Measurements from ENCODE around the gene PBX3. TPM values are rescaled to one million over a fixed set of nuclear protein-coding genes. Genes with fewer than 3 reads are reported as not detected.

PBX3 gene
- polyA plus RNA-seq (ENCODE audit: insufficient read length) = 11.2 TPM

- DNase-seq (ENCODE audit: low read depth) = no peak
Observed at GRCh38 chr9:125747053-125747764, at the start of gene PBX3. TSS of gene PBX3 (plus strand) at chr9:125747373.

GRCh38 chr9:125699870-125700269 is 47.3 kb upstream of the PBX3 start:
- DNase-seq (ENCODE audit: low read depth) = no peak

DNA sequence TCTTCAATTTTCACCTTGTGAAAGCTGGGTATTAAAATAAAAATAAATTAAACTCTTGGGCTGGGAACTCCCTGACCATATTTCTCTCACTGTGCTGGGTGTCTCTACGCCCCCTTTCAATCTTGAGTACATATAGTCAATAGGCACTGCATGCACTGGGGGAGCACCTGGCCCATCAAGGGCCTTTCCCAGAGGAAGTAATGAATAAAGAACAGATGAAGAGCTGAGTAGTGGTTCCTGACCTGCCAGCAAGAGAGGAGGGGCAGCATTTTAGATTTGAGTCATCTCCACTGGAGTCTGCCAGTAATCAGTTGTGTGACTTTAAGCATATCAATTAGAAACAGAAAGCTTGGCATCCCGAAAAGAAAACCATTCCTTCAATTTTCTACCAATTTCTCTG is 46.4 kb upstream of the PBX3 start:
- no peak for DNase-seq (ENCODE audit: low read depth)

- no peak for DNase-seq (ENCODE audit: low read depth)
Observed at GRCh38 chr9:125701351-125701750, 45.8 kb upstream of the PBX3 start.

DNA sequence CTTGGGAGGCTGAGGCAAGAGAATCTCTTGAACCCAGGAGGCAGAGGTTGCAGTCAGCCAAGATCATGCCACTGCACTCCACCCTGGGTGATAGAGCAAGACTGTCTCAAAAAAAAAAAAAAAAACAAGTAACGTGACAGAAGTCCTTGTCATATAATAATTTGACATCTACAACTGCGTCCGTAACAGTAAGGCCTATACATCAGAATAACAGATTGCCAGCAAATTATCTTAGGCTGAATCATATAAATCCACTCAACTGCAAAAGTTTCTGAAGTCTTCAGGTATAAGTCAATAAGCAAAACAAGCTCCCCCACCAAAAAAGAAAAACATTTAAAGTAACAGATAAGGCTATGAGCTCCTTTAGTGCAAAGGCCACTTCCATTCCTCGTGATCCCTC is 43.5 kb upstream of the PBX3 start:
- DNase-seq (ENCODE audit: low read depth) = no peak

- no peak for DNase-seq (ENCODE audit: low read depth)
Observed at GRCh38 chr9:125705893-125706292, 41.3 kb upstream of the PBX3 start.

- peak; percentile 85 for DNase-seq (ENCODE audit: low read depth)
Observed at GRCh38 chr9:125706651-125707471, 40.3 kb upstream of the PBX3 start, which contains the start of gene MAPKAP1. TSS of gene MAPKAP1 (minus strand) at chr9:125707208. CDS start at chr9:125672574, 34,634 bp downstream.

DNA sequence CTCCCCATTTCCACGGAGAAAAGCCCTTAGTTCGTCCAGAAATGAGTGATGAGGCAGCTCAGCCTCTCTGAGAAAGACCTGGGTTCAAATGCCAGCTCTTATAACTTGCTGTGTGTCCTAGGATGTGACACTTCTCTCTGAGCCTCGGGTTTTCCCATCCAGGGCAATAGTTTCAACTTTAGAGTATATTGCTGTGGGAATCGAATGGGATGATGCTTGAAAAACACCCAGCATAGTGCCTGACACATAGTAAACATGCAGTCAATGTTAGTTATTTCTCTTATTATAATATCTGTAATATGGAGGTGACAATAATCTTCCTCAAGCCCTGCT is 39.7 kb upstream of the PBX3 start:
- DNase-seq (ENCODE audit: low read depth) = no peak

GRCh38 chr9:125726456-125727132 is 20.6 kb upstream of the PBX3 start:
- DNase-seq (ENCODE audit: low read depth) = no peak

DNA sequence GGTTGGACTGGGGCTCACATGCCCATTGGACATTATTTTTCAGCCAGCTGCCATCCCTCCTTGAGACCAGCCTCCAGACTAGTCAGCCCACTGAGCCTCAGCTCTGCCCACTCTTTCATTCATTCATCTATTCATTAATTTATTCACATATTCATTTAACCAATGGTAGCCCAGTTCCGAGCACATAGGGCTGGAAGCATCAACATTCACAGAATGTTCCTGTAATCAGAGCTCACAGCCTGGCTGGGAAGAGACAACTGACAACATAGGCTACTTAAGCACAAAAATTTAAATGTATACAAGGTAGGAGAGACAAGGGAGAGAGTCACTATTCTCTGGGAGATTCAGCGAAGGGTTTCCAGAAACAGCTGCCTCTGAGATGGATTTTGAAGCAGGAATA is 17.0 kb upstream of the PBX3 start:
- DNase-seq (ENCODE audit: low read depth) = no peak

- DNase-seq (ENCODE audit: low read depth) = no peak
Observed at GRCh38 chr9:125732562-125732961, 14.6 kb upstream of the PBX3 start.

DNA sequence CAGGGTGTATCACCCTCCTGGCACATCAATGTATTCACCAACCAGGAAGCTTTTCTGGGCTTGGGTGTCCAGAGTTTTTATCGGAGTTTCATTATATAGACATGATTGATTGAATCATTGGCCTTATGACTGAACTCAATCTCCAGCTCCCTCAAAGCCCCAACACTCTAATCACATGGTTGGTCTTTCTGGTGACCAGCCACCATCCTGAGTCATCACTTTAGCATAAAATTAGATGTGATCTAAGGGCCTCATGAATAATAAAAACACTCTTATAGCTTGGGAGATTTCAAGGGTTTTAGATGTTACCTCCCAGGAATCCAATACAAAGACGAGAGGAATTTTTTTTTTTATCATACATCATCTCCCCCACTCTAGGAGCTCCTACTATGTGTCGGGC is 7.7 kb upstream of the PBX3 start:
- no peak for DNase-seq (ENCODE audit: low read depth)

DNA sequence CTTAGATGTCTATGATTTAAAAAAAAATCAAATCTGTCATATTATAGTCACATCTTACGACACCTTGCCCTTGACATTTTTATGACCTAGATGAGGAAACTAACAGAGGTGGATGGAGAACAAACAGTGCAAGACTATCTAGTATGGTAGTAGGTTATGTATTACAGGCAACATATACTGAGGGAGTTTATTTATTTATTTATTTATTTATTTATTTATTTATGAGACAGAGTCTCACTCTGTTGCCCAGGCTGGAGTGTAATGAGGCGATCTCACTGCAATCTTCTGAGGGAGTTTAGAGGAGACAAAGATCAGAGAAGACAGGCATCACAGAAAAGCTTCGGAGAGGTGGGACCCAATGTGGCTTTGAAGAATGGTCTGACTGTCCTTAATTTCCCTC is 4.5 kb upstream of the PBX3 start:
- DNase-seq (ENCODE audit: low read depth) = no peak

GRCh38 chr9:125743682-125744428 is 3.3 kb upstream of the PBX3 start:
- no peak for DNase-seq (ENCODE audit: low read depth)

- no peak for DNase-seq (ENCODE audit: low read depth)
Observed at GRCh38 chr9:125744616-125745015, 2.6 kb upstream of the PBX3 start.

DNA sequence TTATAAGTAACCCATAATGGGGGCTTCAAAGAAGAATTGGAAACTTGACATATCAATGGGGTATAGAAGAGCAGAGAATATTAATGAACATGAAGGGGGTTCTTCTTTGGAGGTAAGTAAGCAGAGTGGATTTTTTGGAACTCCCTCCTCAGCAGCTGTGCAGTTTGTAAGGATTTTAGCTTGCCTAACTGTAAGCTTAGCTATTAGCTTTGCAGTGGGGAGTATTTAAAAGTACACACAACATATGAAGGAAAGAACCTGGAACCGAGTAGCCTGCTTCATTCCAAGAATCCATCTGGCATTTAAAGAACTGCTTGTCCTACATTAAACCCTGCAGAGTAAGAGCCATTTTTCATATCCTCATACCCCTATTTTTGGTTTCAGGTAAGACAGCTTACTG is 2.2 kb upstream of the PBX3 start:
- peak; percentile 44 for DNase-seq (ENCODE audit: low read depth)

DNA sequence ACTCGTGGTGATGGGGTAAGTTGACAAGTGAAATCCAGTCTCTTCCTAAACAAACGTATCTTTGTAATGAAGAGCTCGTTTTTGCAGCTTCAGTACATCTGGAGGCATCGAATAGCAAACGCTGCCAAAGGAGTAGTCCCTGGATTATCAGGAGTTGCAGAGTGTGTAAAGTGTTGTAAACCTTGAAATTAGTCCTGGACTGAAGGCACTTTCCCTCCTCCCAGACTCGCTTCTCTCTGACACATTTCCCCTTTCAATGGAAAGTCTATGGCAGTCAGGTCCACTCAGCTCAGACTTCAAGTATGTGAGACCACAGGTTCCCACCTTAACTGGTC is 1.5 kb upstream of the PBX3 start:
- no peak for DNase-seq (ENCODE audit: low read depth)

DNA sequence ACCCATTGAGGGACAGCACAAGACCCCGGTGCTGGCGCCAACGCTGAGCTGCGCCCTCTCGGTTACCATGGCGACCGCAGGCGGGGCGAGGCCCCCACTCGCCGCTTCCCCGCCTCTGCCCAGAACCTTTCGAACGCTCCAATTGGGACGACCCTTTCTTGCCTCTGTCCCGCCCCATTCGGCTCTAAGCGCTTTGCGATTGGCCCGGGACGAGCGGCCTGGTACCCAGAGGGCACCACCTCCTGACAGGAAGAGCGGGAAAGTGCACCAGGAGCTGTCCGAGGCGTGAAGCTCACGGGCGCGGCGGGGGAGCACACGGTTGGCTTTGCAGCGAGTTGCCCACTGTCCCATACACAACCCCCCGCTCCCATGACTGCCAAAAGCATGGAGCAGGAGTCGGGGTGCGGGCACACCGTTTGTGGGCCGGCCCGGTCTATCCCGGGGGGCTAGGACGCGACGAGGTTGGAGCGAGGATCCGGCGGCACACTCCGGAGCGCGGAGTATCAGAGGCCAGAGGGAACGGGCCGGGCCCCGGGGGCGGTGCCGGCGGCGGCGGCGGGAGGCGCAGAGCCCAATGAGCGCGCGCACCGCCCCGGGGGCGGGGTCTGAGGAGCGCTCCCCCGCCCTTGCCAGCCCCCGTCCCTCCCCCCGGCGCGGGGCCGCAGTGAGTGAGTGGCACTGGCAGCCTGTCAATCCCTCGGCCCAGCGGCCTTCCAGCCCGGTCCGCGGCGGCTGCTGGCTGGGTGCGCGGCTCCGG is 978 bp upstream of the PBX3 start:
- DNase-seq (ENCODE audit: low read depth) = peak; percentile 54

DNA sequence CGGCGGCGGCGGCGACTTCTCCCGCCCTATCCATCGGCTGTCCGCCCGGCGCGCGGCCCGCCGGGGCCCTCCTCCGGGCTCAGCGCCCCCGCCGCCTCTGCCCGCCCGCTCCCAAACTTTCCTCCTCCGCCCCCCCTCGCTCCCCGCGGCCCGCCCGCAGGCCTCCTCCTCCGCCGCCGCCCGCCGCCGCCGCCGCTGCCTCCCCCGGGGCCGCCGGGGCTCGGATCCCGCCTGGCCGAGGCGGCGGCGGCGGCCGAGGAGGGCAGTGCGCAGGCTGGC is 460 bp upstream of the PBX3 start:
- DNase-seq (ENCODE audit: low read depth) = no peak

GRCh38 chr9:125747765-125748445 is 732 bp downstream of the PBX3 start:
- no peak for DNase-seq (ENCODE audit: low read depth)
